CD8-positive, alpha-beta memory T cell (primary cell): Measurements from ENCODE around the gene WHRN. TPM values are rescaled to one million over a fixed set of nuclear protein-coding genes. Genes with fewer than 3 reads are reported as not detected.

ENCODE experiments used
- CTCF ChIA-PET: fragments of 350-600 bp; sonication (Branson Sonifier 250); formaldehyde crosslinking; loops from one replicate; lab custom pipeline; 2021; ENCODE audit warnings: antibody characterized with exemption; lab: Charles Lee
- POLR2A ChIA-PET: fragments of 350-600 bp; sonication (Branson Sonifier 250); formaldehyde crosslinking; loops from one replicate; lab custom pipeline; 2021; ENCODE audit warnings: antibody characterized with exemption; lab: Charles Lee
- DNase-seq, 5 donors: peaks; one replicate each; pipeline versions ENCODE4 v3.0.0 to v3.0.0-alpha.2; 2020 to 2022; ENCODE audit warnings: mixed read lengths in 1 of 5
- H3K27ac ChIP-seq: one replicate; pipeline ENCODE4 v1.7.0; 2013; ENCODE audit warnings: low read depth, mild to moderate bottlenecking, low read length, moderate library complexity
- H3K27me3 ChIP-seq: 2 replicates; pipeline ENCODE4 v1.7.0; 2013; ENCODE audit warnings: low read length, mild to moderate bottlenecking; ENCODE audit not compliant: insufficient read depth, poor library complexity, severe bottlenecking
- H3K36me3 ChIP-seq: 2 replicates; pipeline ENCODE4 v1.7.0; 2013; ENCODE audit warnings: mild to moderate bottlenecking, low read length, moderate library complexity; ENCODE audit not compliant: insufficient read depth
- H3K4me1 ChIP-seq: 2 replicates; pipeline ENCODE4 v1.7.0; 2013; ENCODE audit warnings: mild to moderate bottlenecking, low read length, moderate library complexity; ENCODE audit not compliant: insufficient read depth
- H3K4me3 ChIP-seq: 2 replicates; pipeline ENCODE4 v1.7.0; 2013; ENCODE audit warnings: mild to moderate bottlenecking, low read length
- H3K9me3 ChIP-seq: 2 replicates; pipeline ENCODE4 v1.7.0; 2013; ENCODE audit warnings: mild to moderate bottlenecking, low read length
- H3K27ac Mint-ChIP-seq, 8 donors: one replicate each; pipeline ENCODE4 v1.8.0; 2020 to 2021; ENCODE audit warnings: mixed read lengths in 8 of 8, mild to moderate bottlenecking in 6 of 8, inconsistent platforms in 3 of 8, moderate library complexity in 3 of 8
- H3K27me3 Mint-ChIP-seq, 2 donors: one replicate each; pipeline ENCODE4 v1.8.0; 2020 to 2021; ENCODE audit warnings: mixed read lengths in 2 of 2, mild to moderate bottlenecking in 1 of 2, moderate library complexity in 1 of 2
- H3K36me3 Mint-ChIP-seq, 3 donors: one replicate each; pipeline ENCODE4 v1.8.0; 2020 to 2021; ENCODE audit warnings: mixed read lengths in 3 of 3, inconsistent platforms in 1 of 3, mild to moderate bottlenecking in 1 of 3
- H3K4me1 Mint-ChIP-seq, 3 donors: one replicate each; pipeline ENCODE4 v1.8.0; 2020 to 2021; ENCODE audit warnings: mixed read lengths in 3 of 3, inconsistent platforms in 1 of 3, mild to moderate bottlenecking in 1 of 3
- H3K4me3 Mint-ChIP-seq, 7 donors: one replicate each; pipeline ENCODE4 v1.8.0; 2020 to 2021; ENCODE audit warnings: mixed read lengths in 7 of 7, mild to moderate bottlenecking in 6 of 7, moderate library complexity in 4 of 7, inconsistent platforms in 2 of 7
- H3K9me3 Mint-ChIP-seq, 5 donors: one replicate each; pipeline ENCODE4 v1.8.0; 2020 to 2022; ENCODE audit warnings: mixed read lengths in 5 of 5, mild to moderate bottlenecking in 3 of 5, moderate library complexity in 2 of 5, inconsistent platforms in 1 of 5
- polyA plus RNA-seq: library from polyadenylated mRNA; unstranded; fragments of 300-500 nt; fragmentation: Illumina TruSeq; gene quantifications from one replicate; pipeline ENCODE4 v1.2.3, GENCODE V29; 2021
- total RNA-seq, 2 experiments: library from RNA; stranded (reverse); gene quantifications; one replicate each; pipeline ENCODE4 v1.2.3, GENCODE V29; 2021

Gene WHRN
- 1 to 10 TPM; 8.6 to 9.0 TPM for total RNA-seq
- polyA plus RNA-seq, result 5.5 TPM

- peak within 1 kb of the TSS; percentile 76 for H3K27ac ChIP-seq
- Mint-ChIP-seq H3K4me3 (peak within 1 kb of the TSS; percentile 84 to 95 (median 88)), H3K27me3 (peaks cover 0 to 16% of the 10 kb centered on the region in 2 donors), H3K36me3 (peaks cover 0 to 3% (median 0%) of the 10 kb centered on the region in 3 donors), H3K9me3 (no peaks in the 10 kb centered on the region), H3K4me1 (peaks cover 40 to 56% (median 53%) of the 10 kb centered on the region in 3 donors), H3K27ac (peak within 1 kb of the TSS; percentile 82 to 97 (median 95))
- H3K27me3 ChIP-seq, result peaks cover 9% of the 10 kb centered on the region
- H3K4me1 ChIP-seq, result peaks cover 18% of the 10 kb centered on the region
- peak within 1 kb of the TSS; percentile 70 for H3K4me3 ChIP-seq
- no peaks in the 10 kb centered on the region for H3K36me3 ChIP-seq
- peak; percentile 90 to 97 (median 92) for DNase-seq
- ChIA-PET CTCF (interaction anchor here (1.3 to 6.6 kb wide), 9 partner anchors 11 to 169 kb away, joined by 3 to 54 read pairs (median 12); partner anchors contain the start of gene AKNA), POLR2A (interaction anchor here (0.7 to 1.8 kb wide), 5 partner anchors 11 to 120 kb away, joined by 3 to 11 read pairs (median 3); partner anchors contain the start of genes AKNA and ATP6V1G1)
- H3K9me3 ChIP-seq, result no peaks in the 10 kb centered on the region
Observed at GRCh38 chr9:114505187-114506081, at the start of gene WHRN. Gene WHRN (minus strand): TSS chr9:114505473. CDS start chr9:114504801, 672 bp downstream.

DNA sequence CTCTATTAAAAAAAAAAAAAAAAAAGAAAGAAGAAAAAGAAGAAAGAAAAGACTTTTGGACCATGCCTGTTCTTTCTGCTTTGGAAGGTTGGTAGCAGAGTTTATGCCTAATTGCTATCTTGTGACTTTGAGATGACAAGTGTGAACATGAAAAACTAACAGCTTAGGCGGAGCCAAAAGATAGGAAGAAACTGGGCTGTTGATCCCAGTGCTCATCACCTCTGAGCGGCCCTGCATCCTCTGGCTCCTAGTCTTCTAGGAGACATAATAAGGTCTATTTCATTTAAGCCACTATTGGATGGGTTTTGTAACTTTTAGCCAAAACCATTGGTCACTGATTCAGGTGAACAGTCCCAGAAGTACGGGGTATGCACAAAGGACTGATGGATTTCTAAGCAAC is 47.9 kb upstream of the WHRN start:
- Histone ChIP-seq H3K4me1 (no peaks in the 10 kb centered on the region), H3K4me3 (no peak overlapping the region), H3K9me3 (no peaks in the 10 kb centered on the region), H3K27me3 (no peaks in the 10 kb centered on the region), H3K36me3 (no peaks in the 10 kb centered on the region), H3K27ac (no peak overlapping the region)
- peaks cover 12 to 32% of the 10 kb centered on the region in 2 donors for H3K27me3 Mint-ChIP-seq
- no peaks in the 10 kb centered on the region for H3K4me1 Mint-ChIP-seq
- DNase-seq, result no peak
- H3K4me3 Mint-ChIP-seq, result no peak overlapping the region
- peaks cover 0 to 5% (median 0%) of the 10 kb centered on the region in 5 donors for H3K9me3 Mint-ChIP-seq
- H3K27ac Mint-ChIP-seq, result no peak overlapping the region
- ChIA-PET POLR2A (no interaction called here), CTCF (no interaction called here)
- peaks cover 0 to 4% (median 0%) of the 10 kb centered on the region in 3 donors for H3K36me3 Mint-ChIP-seq

- no peaks in the 10 kb centered on the region for H3K4me1 Mint-ChIP-seq
- Histone ChIP-seq H3K27me3 (no peaks in the 10 kb centered on the region), H3K4me3 (no peak overlapping the region), H3K36me3 (no peaks in the 10 kb centered on the region), H3K4me1 (no peaks in the 10 kb centered on the region), H3K27ac (no peak overlapping the region), H3K9me3 (no peaks in the 10 kb centered on the region)
- no peak for DNase-seq
- H3K27me3 Mint-ChIP-seq, result peaks cover 12 to 33% of the 10 kb centered on the region in 2 donors
- H3K9me3 Mint-ChIP-seq, result peaks cover 0 to 5% (median 0%) of the 10 kb centered on the region in 5 donors
- no peak overlapping the region for H3K4me3 Mint-ChIP-seq
- ChIA-PET POLR2A (no interaction called here), CTCF (no interaction called here)
- peaks cover 0 to 4% (median 0%) of the 10 kb centered on the region in 3 donors for H3K36me3 Mint-ChIP-seq
- no peak overlapping the region for H3K27ac Mint-ChIP-seq
Observed at GRCh38 chr9:114552706-114553105, 47.4 kb upstream of the WHRN start.

DNA sequence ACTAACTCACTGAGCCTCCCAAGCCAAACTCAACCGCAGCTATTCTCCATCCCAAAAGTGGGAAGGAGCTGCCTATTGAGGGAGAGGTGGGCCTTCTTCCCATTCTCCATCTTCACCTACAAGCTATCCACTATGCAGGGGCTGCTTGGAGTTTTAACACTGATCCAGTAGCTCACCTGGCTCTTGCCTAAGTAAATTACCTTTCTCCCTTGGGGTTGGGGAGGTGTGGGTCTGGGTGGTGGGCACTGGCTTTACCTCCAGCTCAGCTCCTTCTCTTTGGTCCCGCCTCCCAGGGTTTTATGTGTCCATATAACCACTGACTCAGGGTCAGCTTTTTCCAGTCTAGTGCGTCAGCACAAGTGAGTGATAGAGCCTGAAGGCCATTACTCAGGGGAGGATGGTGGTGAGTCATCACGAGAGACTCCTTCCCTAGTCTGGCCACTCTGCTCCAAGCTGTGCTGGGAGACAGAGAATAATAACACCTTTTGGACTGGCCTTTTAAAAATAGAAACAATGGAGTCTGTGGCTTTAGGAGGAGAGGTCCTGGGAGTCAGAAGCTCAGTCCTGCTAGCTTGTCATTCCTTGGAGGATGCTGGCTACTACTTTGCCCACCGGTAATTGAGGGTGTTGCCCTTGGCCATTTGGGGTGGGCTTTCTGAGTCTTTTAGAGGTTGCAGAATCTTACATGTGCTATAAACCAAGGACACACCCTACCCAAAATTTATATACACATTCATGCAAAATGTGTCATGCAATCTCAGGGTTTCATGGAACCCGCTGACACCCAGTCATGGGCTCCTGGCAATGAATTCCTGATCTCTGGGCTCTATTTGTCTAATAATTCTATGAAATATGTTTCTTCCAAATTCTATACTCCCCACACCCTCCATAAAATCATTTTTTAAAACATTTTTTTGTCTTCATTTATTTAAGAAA is 46.7 kb upstream of the WHRN start:
- H3K27ac ChIP-seq, result no peak overlapping the region
- no peak overlapping the region for H3K4me3 ChIP-seq
- no peaks in the 10 kb centered on the region for H3K9me3 ChIP-seq
- H3K4me3 Mint-ChIP-seq, result no peak overlapping the region
- H3K4me1 Mint-ChIP-seq, result no peaks in the 10 kb centered on the region
- ChIA-PET CTCF (no interaction called here), POLR2A (no interaction called here)
- H3K4me1 ChIP-seq, result no peaks in the 10 kb centered on the region
- H3K36me3 Mint-ChIP-seq, result peaks cover 0 to 9% (median 0%) of the 10 kb centered on the region in 3 donors
- no peak overlapping the region for H3K27ac Mint-ChIP-seq
- H3K27me3 Mint-ChIP-seq, result peaks cover 12 to 40% of the 10 kb centered on the region in 2 donors
- DNase-seq, result no peak
- no peaks in the 10 kb centered on the region for H3K36me3 ChIP-seq
- no peaks in the 10 kb centered on the region for H3K27me3 ChIP-seq
- peaks cover 0 to 5% (median 0%) of the 10 kb centered on the region in 5 donors for H3K9me3 Mint-ChIP-seq

GRCh38 chr9:114549697-114550330 is 44.5 kb upstream of the WHRN start:
- no peak overlapping the region for H3K4me3 ChIP-seq
- H3K27me3 ChIP-seq, result peaks cover 3% of the 10 kb centered on the region
- POLR2A ChIA-PET, result no interaction called here
- H3K4me1 ChIP-seq, result no peaks in the 10 kb centered on the region
- no peak overlapping the region for H3K27ac ChIP-seq
- H3K9me3 ChIP-seq, result no peaks in the 10 kb centered on the region
- Mint-ChIP-seq H3K36me3 (peaks cover 0 to 9% (median 0%) of the 10 kb centered on the region in 3 donors), H3K27ac (no peak overlapping the region), H3K4me1 (no peaks in the 10 kb centered on the region), H3K9me3 (no peaks in the 10 kb centered on the region), H3K4me3 (no peak overlapping the region), H3K27me3 (peaks cover 8 to 38% of the 10 kb centered on the region in 2 donors)
- CTCF ChIA-PET, result interaction anchor here (1.4 to 1.5 kb wide), 2 partner anchors 10 to 42 kb away, joined by 3 to 4 read pairs; no protein-coding TSS in a partner anchor
- DNase-seq, result no peak
- H3K36me3 ChIP-seq, result no peaks in the 10 kb centered on the region

DNA sequence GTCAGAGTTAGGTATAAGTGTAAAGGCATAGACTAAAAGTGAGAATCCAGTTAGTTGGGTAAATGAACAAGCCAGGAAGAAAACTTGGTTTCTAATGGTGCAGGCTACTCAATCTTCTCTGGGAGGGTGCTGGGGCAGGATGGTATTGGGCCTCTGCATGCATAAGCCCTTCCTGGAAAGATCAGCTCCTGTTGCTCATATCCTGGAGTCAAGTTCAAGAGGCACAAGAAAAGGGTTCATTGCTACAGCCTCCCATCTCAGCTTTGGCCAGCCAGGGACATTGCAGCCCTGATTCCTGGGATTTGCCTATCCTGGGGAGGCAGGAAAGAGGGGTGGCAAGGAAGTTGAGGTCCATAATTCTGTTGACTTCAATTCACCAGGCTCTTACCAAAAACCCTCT is 41.6 kb upstream of the WHRN start:
- H3K4me3 Mint-ChIP-seq, result no peak overlapping the region
- no peak overlapping the region for H3K27ac Mint-ChIP-seq
- Histone ChIP-seq H3K27me3 (peaks cover 3% of the 10 kb centered on the region), H3K9me3 (no peaks in the 10 kb centered on the region), H3K36me3 (no peaks in the 10 kb centered on the region), H3K4me3 (no peak overlapping the region), H3K27ac (no peak overlapping the region), H3K4me1 (no peaks in the 10 kb centered on the region)
- no peak for DNase-seq
- H3K36me3 Mint-ChIP-seq, result peaks cover 0 to 9% (median 0%) of the 10 kb centered on the region in 3 donors
- H3K4me1 Mint-ChIP-seq, result no peaks in the 10 kb centered on the region
- peaks cover 11 to 34% of the 10 kb centered on the region in 2 donors for H3K27me3 Mint-ChIP-seq
- no peaks in the 10 kb centered on the region for H3K9me3 Mint-ChIP-seq
- ChIA-PET POLR2A (no interaction called here), CTCF (interaction anchor here (0.6 to 1.8 kb wide), 2 partner anchors 11 to 14 kb away, joined by 3 to 6 read pairs; no protein-coding TSS in a partner anchor)

- no peaks in the 10 kb centered on the region for H3K9me3 ChIP-seq
- Mint-ChIP-seq H3K9me3 (no peaks in the 10 kb centered on the region), H3K4me3 (no peak overlapping the region), H3K27me3 (peaks cover 11 to 26% of the 10 kb centered on the region in 2 donors), H3K4me1 (no peaks in the 10 kb centered on the region), H3K27ac (no peak overlapping the region), H3K36me3 (peaks cover 0 to 9% (median 0%) of the 10 kb centered on the region in 3 donors)
- H3K27ac ChIP-seq, result no peak overlapping the region
- no peak overlapping the region for H3K4me3 ChIP-seq
- H3K36me3 ChIP-seq, result no peaks in the 10 kb centered on the region
- no peak for DNase-seq
- ChIA-PET CTCF (no interaction called here), POLR2A (interaction anchor here (0.6 kb wide), 1 partner anchor 39 kb away, joined by 3 read pairs; no protein-coding TSS in a partner anchor)
- no peaks in the 10 kb centered on the region for H3K4me1 ChIP-seq
- H3K27me3 ChIP-seq, result peaks cover 3% of the 10 kb centered on the region
Observed at GRCh38 chr9:114545055-114545454, 39.8 kb upstream of the WHRN start.
